A673 (cell line): ENCODE measurements around the gene ITGB6. TPM values are rescaled to one million over a fixed set of nuclear protein-coding genes. Genes with fewer than 3 reads are reported as not detected.

Source experiments
- BruUV-seq: library from RNA; stranded (reverse); fragments of 400-500 nt; replicated peaks from 2 replicates; lab custom pipeline; 2021; lab: Mats Ljungman, UMichigan
- CTCF ChIA-PET: fragments of 300-600 bp; sonication (Branson Sonifier 250); formaldehyde crosslinking; loops from one replicate; lab custom pipeline; 2022; ENCODE audit warnings: antibody characterized with exemption; lab: Charles Lee
- POLR2A ChIA-PET: fragments of 300-600 bp; sonication (Branson Sonifier 250); formaldehyde crosslinking; loops from one replicate; lab custom pipeline; 2022; ENCODE audit warnings: antibody characterized with exemption; ENCODE audit not compliant: low non-redundant PET; lab: Charles Lee
- DNase-seq: peaks from one replicate; pipeline ENCODE4 v3.0.0-alpha.2; 2015; ENCODE audit warnings: low spot score
- H3K27ac ChIP-seq: fragments of 200-600 bp; sonication (generic); 2 replicates; pipeline ENCODE4 v1.5.1; 2016; ENCODE audit warnings: mixed run types, low read depth, mild to moderate bottlenecking, mixed read lengths, antibody characterized with exemption, low read length; ENCODE audit not compliant: poor library complexity, severe bottlenecking
- H3K27me3 ChIP-seq: fragments of 200-600 bp; sonication (generic); replicated peaks from 2 replicates; pipeline ENCODE4 v1.6.1; 2017; ENCODE audit warnings: mixed run types, low read depth, mild to moderate bottlenecking, mixed read lengths, antibody characterized with exemption, low read length; ENCODE audit not compliant: insufficient read depth, poor library complexity
- H3K36me3 ChIP-seq: fragments of 200-600 bp; sonication (generic); 2 replicates; pipeline ENCODE4 v1.6.1; 2016; ENCODE audit warnings: mixed run types, mild to moderate bottlenecking, mixed read lengths, antibody characterized with exemption, low read length; ENCODE audit not compliant: insufficient read depth, poor library complexity, severe bottlenecking
- H3K4me1 ChIP-seq: fragments of 200-600 bp; sonication (generic); 2 replicates; pipeline ENCODE4 v1.6.1; 2017; ENCODE audit warnings: mixed run types, mild to moderate bottlenecking, mixed read lengths, antibody characterized with exemption, low read length; ENCODE audit not compliant: insufficient read depth, poor library complexity, severe bottlenecking
- H3K4me3 ChIP-seq: fragments of 200-600 bp; sonication (generic); 2 replicates; pipeline ENCODE4 v1.5.1; 2016; ENCODE audit warnings: low read depth, mixed run types, mild to moderate bottlenecking, mixed read lengths, low read length; ENCODE audit not compliant: poor library complexity, severe bottlenecking
- H3K9me3 ChIP-seq: fragments of 200-600 bp; sonication (generic); 2 replicates; pipeline ENCODE4 v1.6.1; 2016; ENCODE audit warnings: mixed run types, low read depth, mild to moderate bottlenecking, mixed read lengths, antibody characterized with exemption, low read length; ENCODE audit not compliant: poor library complexity, severe bottlenecking
- CTCF ChIP-seq: fragments of 300-800, 200-600 bp; sonication (generic); conservative IDR thresholded peaks from 2 replicates; pipeline ENCODE4 v1.5.1; 2017; ENCODE audit warnings: low read depth, mild to moderate bottlenecking, antibody characterized with exemption, low read length, moderate library complexity, mixed read lengths
- EZH2 ChIP-seq: fragments of 200-600 bp; sonication (generic); IDR thresholded peaks from 2 replicates; pipeline ENCODE4 v1.6.1; 2017; ENCODE audit warnings: borderline replicate concordance, low read depth, mild to moderate bottlenecking, mixed read lengths, antibody characterized with exemption, low read length; ENCODE audit not compliant: poor library complexity, severe bottlenecking
- intact Hi-C: fragments of 100-400 bp; cut with micrococcal nuclease; formaldehyde crosslinking; loops from one replicate; pipeline ENCODE4 v1.10.0; 2022; ENCODE audit not compliant: unreplicated experiment
- total RNA-seq: library from RNA; stranded (reverse); gene quantifications from 2 replicates; pipeline ENCODE4 v1.2.3, GENCODE V29; 2021

Gene ITGB6
- total RNA-seq, 1 experiment from 2014 or later, result not detected

GRCh38 chr2:160203422-160203821 is 3.4 kb upstream of the ITGB6 start:
- H3K4me1 ChIP-seq, result no peaks in the 10 kb centered on the region
- H3K36me3 ChIP-seq, result no peaks in the 10 kb centered on the region
- no peak overlapping the region for H3K4me3 ChIP-seq
- DNase-seq, result no peak
- peaks cover 5% of the 10 kb centered on the region for H3K27me3 ChIP-seq
- H3K27ac ChIP-seq, result no peak overlapping the region
- ChIA-PET CTCF (interaction anchor here (0.6 kb wide), 1 partner anchor 767 kb away, joined by 3 read pairs; no protein-coding TSS in a partner anchor), POLR2A (no interaction called here)
- no TSS peak for BruUV-seq
- TF ChIP-seq EZH2 (no peak), CTCF (no peak)
- intact Hi-C loops, result no loop called here
- H3K9me3 ChIP-seq, result no peaks in the 10 kb centered on the region

GRCh38 chr2:160203007-160203406 is 2.9 kb upstream of the ITGB6 start:
- Histone ChIP-seq H3K27me3 (peaks cover 5% of the 10 kb centered on the region), H3K9me3 (no peaks in the 10 kb centered on the region), H3K4me3 (no peak overlapping the region), H3K36me3 (no peaks in the 10 kb centered on the region), H3K4me1 (no peaks in the 10 kb centered on the region), H3K27ac (no peak overlapping the region)
- ChIA-PET POLR2A (no interaction called here), CTCF (interaction anchor here (0.6 kb wide), 1 partner anchor 767 kb away, joined by 3 read pairs; no protein-coding TSS in a partner anchor)
- DNase-seq, result no peak
- no peak for TF ChIP-seq EZH2
- no peak for TF ChIP-seq CTCF
- BruUV-seq, result no TSS peak
- intact Hi-C loops, result no loop called here

- no TSS peak for BruUV-seq
- Histone ChIP-seq H3K36me3 (no peaks in the 10 kb centered on the region), H3K4me3 (no peak overlapping the region), H3K27ac (no peak overlapping the region), H3K4me1 (no peaks in the 10 kb centered on the region), H3K27me3 (peaks cover 5% of the 10 kb centered on the region), H3K9me3 (no peaks in the 10 kb centered on the region)
- TF ChIP-seq CTCF (no peak), EZH2 (no peak)
- DNase-seq, result no peak
- CTCF ChIA-PET, result no interaction called here
- POLR2A ChIA-PET, result no interaction called here
- intact Hi-C loops, result no loop called here
Measured at GRCh38 chr2:160201849-160202539, 1.9 kb upstream of the ITGB6 start.
